Uterine smooth muscle cell (primary cell): ENCODE measurements around the gene CEBPZOS. TPM values are rescaled to one million over a fixed set of nuclear protein-coding genes. Genes with fewer than 3 reads are reported as not detected.

Source experiments
- total RNA-seq: library from RNA; depleted of rRNA; stranded (reverse); fragments of >200 nt; gene quantifications from 2 replicates; pipeline ENCODE4 v1.2.3, GENCODE V29; 2014

CEBPZOS gene
- total RNA-seq: 15.6 and 17.9 TPM in 2 replicates

DNA sequence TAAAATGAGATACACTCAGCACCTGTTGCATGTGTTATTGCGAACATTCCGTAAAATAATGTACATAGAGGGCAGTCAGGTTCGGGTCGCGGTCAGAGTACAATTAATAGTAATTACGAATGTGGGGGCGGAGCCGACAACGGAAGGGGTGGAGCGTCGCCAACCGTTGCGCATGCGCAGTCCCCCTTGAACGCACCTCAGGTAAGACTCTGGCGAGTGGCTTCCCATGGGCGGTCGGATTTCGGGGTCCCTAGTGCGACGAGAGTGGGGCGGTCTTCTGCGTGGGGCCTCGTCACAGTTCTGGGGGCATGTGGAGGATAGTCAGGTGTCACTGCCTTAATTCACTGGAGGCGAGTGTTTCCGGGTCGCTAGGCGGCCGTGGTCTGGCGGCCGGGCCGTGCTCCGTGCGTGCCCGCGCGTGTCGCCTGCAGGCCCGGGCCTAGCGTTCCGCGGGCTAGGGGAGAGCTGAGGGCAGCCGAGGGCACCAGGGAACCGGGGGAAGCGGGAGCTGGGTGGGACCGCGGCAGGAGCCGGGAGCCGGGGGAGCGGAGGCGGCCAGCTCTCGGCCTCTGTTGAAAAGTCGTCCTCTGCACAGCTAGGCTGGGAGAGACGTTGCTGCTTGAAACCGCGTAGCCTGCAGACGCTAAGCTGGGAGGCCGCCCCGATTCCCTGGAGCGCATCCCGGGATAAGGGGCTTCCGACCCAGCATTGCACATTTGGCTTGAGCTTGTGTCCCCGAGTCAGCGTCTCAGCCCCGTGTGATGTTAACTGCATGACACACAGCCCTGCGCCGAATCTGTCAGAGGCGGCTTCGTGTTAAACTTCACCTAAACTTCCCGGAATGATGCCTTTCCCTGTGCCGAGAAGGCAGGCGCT lies at the start of gene CEBPZOS:
Gene CEBPZOS, plus strand, starts transcription at position 177 of the 876 bp plus-strand sequence. CDS start 3,209 bp downstream, outside the sequence.

DNA sequence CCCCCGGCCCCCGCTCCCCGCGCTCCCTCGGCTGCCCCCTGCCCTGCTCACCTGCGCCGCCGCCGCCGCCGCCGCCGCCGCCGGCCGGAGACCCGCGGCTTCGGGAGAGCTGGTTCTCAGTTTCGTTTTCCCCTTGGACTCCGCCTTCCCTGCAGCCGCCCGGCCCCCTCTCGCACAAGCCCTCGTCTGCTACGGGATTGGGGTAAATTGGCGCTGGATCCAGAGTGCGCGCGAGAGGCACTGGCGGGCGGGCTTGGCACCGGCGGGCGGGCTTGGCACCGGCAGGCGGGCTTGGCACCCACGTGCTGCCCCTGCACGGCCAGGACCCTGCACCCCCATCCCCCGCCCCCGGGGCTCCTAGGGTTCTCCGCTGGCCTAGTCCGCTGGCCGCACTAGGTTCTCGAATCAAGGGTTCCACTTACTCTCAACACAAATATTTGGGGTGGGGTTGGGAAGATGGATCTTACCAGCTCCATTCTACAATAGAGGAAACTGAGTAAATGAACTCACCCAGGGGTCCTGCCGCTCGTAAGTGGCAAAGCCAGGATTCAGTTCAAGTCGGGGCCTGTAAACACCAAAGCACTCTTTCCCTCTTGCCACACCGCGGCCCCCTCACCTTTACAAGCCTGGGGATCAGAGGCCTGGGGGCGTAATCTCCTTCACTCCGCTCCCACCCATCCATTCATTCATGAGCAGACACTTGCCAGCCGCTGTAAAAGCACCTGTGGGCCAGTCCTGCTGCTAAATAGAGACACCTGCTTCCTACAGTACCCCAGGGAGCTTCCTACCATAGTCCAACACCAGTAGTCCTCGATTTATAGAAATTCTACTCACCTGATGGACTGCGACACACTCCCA lies 39.2 kb upstream of the CEBPZOS start, which contains the start of gene EIF2AK2:
Gene EIF2AK2, minus strand, starts transcription at position 124 of the 858 bp plus-strand sequence. CDS start 9,174 bp downstream, outside the sequence.

DNA sequence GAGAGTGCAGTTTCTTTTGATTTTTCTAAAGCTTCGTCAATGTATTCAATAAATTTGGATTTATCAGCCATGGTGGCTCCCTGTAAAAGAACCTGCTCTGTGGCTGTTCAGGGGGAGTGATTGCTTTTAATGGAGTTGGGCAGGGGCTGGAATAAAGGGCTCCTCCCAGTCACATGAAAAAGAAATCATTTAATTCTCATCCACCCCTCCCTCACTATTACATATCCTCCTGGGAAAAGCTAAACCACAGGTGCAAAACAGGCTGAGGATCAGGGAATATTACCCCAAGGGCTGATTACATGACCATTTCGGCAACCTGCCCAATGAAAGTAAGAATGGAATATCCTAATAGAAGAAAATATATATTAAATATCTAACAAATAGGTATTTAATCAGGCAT lies 7.7 kb upstream of the CEBPZOS start, which contains the start of gene SULT6B1:
Gene SULT6B1, minus strand, starts transcription at position 101 of the 400 bp plus-strand sequence. Its CDS starts 30 bp downstream, at position 71.

DNA sequence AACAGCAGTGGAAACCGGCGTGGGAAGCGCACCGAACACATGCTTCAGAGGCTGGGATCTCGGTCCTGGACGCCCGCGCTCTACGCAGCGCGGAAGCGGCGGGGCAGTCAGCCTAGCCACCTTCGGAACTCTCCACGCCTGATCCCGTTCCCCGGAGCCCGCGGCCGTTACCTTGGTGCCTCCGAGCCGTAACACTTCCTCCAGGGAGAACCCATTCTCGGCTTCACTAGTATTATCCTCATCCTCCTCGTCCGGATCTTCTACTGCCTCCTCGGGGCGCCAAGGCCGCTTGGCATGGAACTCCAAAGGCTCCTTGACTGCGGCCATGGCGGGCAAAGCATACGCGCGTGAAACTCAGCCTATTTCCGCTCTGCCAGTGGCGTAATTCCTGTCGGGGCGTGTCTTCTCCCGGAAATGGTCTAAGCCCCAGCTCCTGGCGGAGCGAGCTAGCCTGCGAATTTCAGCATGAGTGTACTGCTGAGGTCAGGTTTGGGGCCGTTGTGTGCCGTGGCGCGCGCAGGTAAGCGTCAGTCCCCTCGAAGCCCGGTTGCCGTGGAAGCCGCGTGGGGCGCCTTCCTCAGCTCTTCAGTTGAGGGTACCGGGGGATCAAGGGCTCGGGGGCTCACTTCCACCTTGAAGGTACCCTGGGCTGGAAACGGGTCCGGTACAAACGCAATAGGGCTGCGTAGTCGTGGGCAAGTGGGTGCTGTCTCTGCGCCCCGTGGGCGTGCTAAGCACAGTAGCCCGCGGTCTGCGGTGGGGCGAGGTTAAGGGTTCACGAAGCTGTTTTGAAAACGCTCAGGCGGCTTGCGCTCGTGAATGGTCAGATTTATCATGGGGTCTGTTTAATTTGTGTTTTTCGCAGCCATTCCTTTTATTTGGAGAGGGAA lies 35.2 kb downstream of the CEBPZOS start, which contains the start of the genes CEBPZ and NDUFAF7:
Gene CEBPZ, minus strand, starts transcription at position 356 of the 890 bp plus-strand sequence. Its CDS starts 29 bp downstream, at position 327.
Gene NDUFAF7, plus strand, starts transcription at position 418 of the 890 bp plus-strand sequence. Its CDS starts 48 bp downstream, at position 466.

Other genes with a start within 250 kb of the CEBPZOS start
- gene STRN, start 230.0 kb upstream of the CEBPZOS start, total RNA-seq: 17.4 and 17.7 TPM in 2 replicates
- gene HEATR5B, start 112.1 kb upstream of the CEBPZOS start, total RNA-seq: 24.1 and 26.8 TPM in 2 replicates
- 7.6 and 12.9 TPM in 2 replicates for gene GPATCH11, start 112.0 kb upstream of the CEBPZOS start, total RNA-seq
- 45.1 and 51.0 TPM in 2 replicates for gene EIF2AK2, start 39.5 kb upstream of the CEBPZOS start, total RNA-seq
- gene SULT6B1, start 7.8 kb upstream of the CEBPZOS start, total RNA-seq: not detected in 2 replicates
- gene CEBPZ, start 35.1 kb downstream of the CEBPZOS start, total RNA-seq: 59.6 and 81.5 TPM in 2 replicates
- gene NDUFAF7, start 35.2 kb downstream of the CEBPZOS start, total RNA-seq: 20.4 and 20.7 TPM in 2 replicates
- gene PRKD3, start 128.3 kb downstream of the CEBPZOS start, total RNA-seq: 72.6 and 80.0 TPM in 2 replicates
- gene QPCT, start 148.1 kb downstream of the CEBPZOS start, total RNA-seq: 30.5 and 43.6 TPM in 2 replicates